NT2/D1 (cell line): ENCODE results near the gene CACNA1G.
A peak's percentile ranks its signal among the peaks of the same experiment; 100 is the strongest.

Experiments
- DNase-seq: peaks from one replicate; pipeline ENCODE4 v3.0.0-alpha.2; 2011; ENCODE audit warnings: low read depth, low spot score
- H3K27me3 ChIP-seq: 2 replicates; pipeline ENCODE4 v1.6.0; 2011; ENCODE audit warnings: mild to moderate bottlenecking; ENCODE audit not compliant: insufficient read length, insufficient read depth
- H3K36me3 ChIP-seq: 2 replicates; pipeline ENCODE4 v1.6.1; 2011; ENCODE audit warnings: mild to moderate bottlenecking, low read length, mixed read lengths; ENCODE audit not compliant: insufficient read depth, insufficient read length
- H3K4me1 ChIP-seq: 2 replicates; pipeline ENCODE4 v1.5.1; 2011; ENCODE audit not compliant: insufficient read depth, insufficient read length
- H3K4me3 ChIP-seq: 2 replicates; pipeline ENCODE4 v1.5.1; 2011; ENCODE audit warnings: low read depth; ENCODE audit not compliant: insufficient read length
- H3K9ac ChIP-seq: 2 replicates; pipeline ENCODE4 v1.6.0; 2011; ENCODE audit warnings: low read depth; ENCODE audit not compliant: insufficient read length
- H3K9me3 ChIP-seq: 2 replicates; pipeline ENCODE4 v1.5.1; 2011; ENCODE audit warnings: mild to moderate bottlenecking, low read length; ENCODE audit not compliant: insufficient read depth
- SUZ12 ChIP-seq: IDR thresholded peaks from 2 replicates; pipeline ENCODE4 v1.6.1; 2011; ENCODE audit not compliant: insufficient read length, insufficient read depth; ENCODE audit errors: extremely low read depth
- YY1 ChIP-seq: IDR thresholded peaks from 2 replicates; pipeline ENCODE4 v1.6.1; 2011; ENCODE audit not compliant: insufficient read length, insufficient read depth
- ZNF274 ChIP-seq: IDR thresholded peaks from 2 replicates; pipeline ENCODE4 v1.6.1; 2011; ENCODE audit warnings: mild to moderate bottlenecking, low read depth, low read length

The CACNA1G gene

DNA sequence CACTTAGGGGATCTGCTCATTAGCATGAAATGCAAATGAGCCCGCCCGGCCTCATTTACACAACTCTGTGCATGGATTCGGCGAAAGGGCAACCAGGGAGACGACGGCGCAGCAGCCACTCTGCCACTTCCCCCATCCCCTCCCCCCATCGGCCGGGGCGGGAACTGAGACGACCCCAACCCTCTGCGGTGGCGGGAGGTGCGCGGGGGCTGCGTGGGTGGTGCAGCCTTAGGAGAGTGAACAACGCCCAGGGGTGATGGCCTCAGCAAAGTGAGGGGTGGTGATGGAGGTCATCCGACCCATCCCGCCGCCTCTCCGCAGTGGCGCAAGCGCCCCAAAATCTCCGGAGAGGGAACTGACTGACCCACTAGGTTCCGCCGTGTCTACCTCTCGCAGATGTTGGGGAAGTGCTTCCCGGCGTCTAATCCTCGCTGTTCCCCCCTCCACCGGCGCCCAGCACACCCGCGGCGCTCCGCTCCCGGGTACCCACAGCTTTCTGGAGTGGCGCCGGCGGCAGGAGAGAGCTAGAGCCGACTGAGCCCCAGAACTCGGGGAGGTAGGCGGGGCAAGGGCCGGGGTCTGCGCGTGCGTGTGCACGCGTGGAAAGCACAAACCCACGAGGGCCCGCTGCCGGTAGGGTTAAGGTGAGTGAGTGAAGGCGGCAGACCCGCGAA is 1.4 kb upstream of the CACNA1G start:
- H3K4me1 ChIP-seq, result peaks cover 35% of the 10 kb centered on the region
- H3K36me3 ChIP-seq, result peaks cover 11% of the 10 kb centered on the region
- TF ChIP-seq SUZ12 (no peak), YY1 (no peak), ZNF274 (no peak)
- peak; percentile 40 for DNase-seq
- H3K9ac ChIP-seq, result peak overlapping the region; percentile 77
- peak overlapping the region; percentile 59 for H3K4me3 ChIP-seq
- peaks cover 57% of the 10 kb centered on the region for H3K27me3 ChIP-seq
- no peaks in the 10 kb centered on the region for H3K9me3 ChIP-seq

GRCh38 chr17:50559674-50560184 is 786 bp upstream of the CACNA1G start:
- Histone ChIP-seq H3K27me3 (peaks cover 60% of the 10 kb centered on the region), H3K9ac (peak overlapping the region; percentile 77), H3K4me3 (peak overlapping the region; percentile 60)

GRCh38 chr17:50560931-50561745 is 623 bp downstream of the CACNA1G start:
- DNase-seq, result no peak
- TF ChIP-seq YY1 (no peak), SUZ12 (peak; percentile 25)
- Histone ChIP-seq H3K27me3 (peaks cover 60% of the 10 kb centered on the region), H3K4me1 (peaks cover 44% of the 10 kb centered on the region), H3K9me3 (no peaks in the 10 kb centered on the region), H3K4me3 (peak overlapping the region; percentile 54), H3K9ac (peak overlapping the region; percentile 67), H3K36me3 (peaks cover 4% of the 10 kb centered on the region)

More at GRCh38 chr17:50559674-50560184, 786 bp upstream of the CACNA1G start:
- peak; percentile 77 for DNase-seq
- Histone ChIP-seq H3K4me1 (peaks cover 37% of the 10 kb centered on the region), H3K9me3 (no peaks in the 10 kb centered on the region), H3K36me3 (peaks cover 11% of the 10 kb centered on the region)
- no peak for TF ChIP-seq YY1
- TF ChIP-seq ZNF274, result no peak
- no peak for TF ChIP-seq SUZ12

DNA sequence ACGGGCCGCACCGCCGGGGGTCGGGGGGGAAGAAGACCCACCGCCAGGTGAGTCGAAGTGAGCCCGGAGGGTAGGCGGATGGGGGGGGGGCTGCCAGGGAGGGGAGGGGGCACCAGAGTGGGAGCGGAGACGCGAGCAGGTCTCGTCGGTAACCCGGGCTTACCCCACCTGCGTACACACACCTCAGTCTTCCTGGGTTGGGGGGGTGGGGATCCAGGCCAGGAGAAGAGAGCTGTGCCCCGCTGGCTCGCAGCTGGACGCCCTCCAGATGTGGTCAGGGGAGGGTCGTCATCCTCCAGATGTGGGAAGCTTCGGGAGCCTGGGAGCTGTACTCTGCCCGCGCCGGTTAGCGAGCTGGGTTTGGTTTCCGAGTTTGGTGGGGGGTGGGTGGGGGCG is 1.2 kb downstream of the CACNA1G start:
- H3K27me3 ChIP-seq, result peaks cover 59% of the 10 kb centered on the region
- no peak for DNase-seq
- H3K9ac ChIP-seq, result no peak overlapping the region
- TF ChIP-seq ZNF274 (no peak), SUZ12 (no peak), YY1 (no peak)
- H3K4me3 ChIP-seq, result peak overlapping the region; percentile 15
- peaks cover 43% of the 10 kb centered on the region for H3K4me1 ChIP-seq
- H3K9me3 ChIP-seq, result no peaks in the 10 kb centered on the region
- peaks cover under 1% of the 10 kb centered on the region for H3K36me3 ChIP-seq

GRCh38 chr17:50562242-50563091 is 2.0 kb downstream of the CACNA1G start:
- TF ChIP-seq SUZ12, result peak; percentile 31
- TF ChIP-seq ZNF274, result no peak
- no peak for TF ChIP-seq YY1
- DNase-seq, result no peak
- peaks cover 53% of the 10 kb centered on the region for H3K27me3 ChIP-seq

GRCh38 chr17:50563092-50563511 is 2.6 kb downstream of the CACNA1G start:
- H3K4me3 ChIP-seq, result no peak overlapping the region
- peaks cover 40% of the 10 kb centered on the region for H3K4me1 ChIP-seq
- no peaks in the 10 kb centered on the region for H3K9me3 ChIP-seq
- TF ChIP-seq ZNF274 (no peak), SUZ12 (no peak), YY1 (no peak)
- no peak for DNase-seq
- no peak overlapping the region for H3K9ac ChIP-seq
- no peaks in the 10 kb centered on the region for H3K36me3 ChIP-seq
- H3K27me3 ChIP-seq, result peaks cover 51% of the 10 kb centered on the region

More at GRCh38 chr17:50562242-50563091, 2.0 kb downstream of the CACNA1G start:
- H3K4me1 ChIP-seq, result peaks cover 36% of the 10 kb centered on the region
- H3K9me3 ChIP-seq, result no peaks in the 10 kb centered on the region
- H3K4me3 ChIP-seq, result peak overlapping the region; percentile 4
- peak overlapping the region; percentile 67 for H3K9ac ChIP-seq
- no peaks in the 10 kb centered on the region for H3K36me3 ChIP-seq
